Raji (cell line): Measurements from ENCODE around the gene RAB24.

Experiments used
- POLR2A ChIP-seq: IDR thresholded peaks from 2 replicates; pipeline ENCODE4 v1.6.1; 2011; ENCODE audit warnings: low read depth, low read length, control low read depth; ENCODE audit not compliant: insufficient read depth

RAB24 gene

DNA sequence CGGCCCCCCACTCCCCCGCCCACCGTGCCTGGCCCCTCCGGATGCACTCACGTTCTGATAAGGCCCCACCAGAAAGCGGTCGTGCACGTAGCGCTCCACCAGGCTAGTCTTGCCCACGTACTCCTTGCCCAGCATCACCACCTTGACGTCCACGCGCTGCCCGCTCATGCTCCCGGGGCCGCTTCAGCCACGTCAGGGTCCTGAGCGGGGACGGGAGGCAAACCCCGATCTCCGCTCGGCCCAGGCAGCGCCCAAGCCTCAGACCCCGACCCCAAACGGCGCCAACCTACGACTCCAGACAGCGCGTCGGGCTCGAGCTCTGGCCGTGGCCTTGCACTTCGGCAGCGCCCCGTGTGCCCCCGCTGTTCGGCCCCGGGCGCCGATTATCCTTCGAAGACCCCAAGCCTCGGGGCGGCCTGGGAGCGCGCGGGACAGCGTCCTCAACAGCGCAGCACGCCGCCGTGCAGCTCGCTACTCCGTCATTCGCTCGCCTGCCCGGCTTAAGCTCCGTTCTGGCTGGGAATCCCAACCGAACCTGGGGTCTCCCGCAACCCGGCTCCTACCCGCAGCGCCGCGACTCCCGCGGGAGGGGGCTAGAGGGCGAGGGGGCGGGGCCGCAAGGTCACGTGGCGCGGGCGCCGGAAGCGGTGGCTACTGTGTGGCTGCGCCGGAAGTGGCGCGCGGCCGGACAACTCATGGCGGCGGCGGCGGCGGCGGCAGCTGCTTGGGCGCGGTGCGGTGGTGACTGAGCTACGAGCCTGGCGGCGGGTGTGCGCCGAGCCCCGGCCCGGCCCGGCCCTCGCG is at the start of gene RAB24, which contains the start of gene PRELID1:
Gene RAB24, minus strand, starts transcription at position 599 of the 804 bp plus-strand sequence. Its CDS starts 431 bp downstream, at position 168.
Gene PRELID1, plus strand, starts transcription at position 679 of the 804 bp plus-strand sequence. CDS start 187 bp downstream, outside the sequence.
- TF ChIP-seq POLR2A = peak; percentile 81

DNA sequence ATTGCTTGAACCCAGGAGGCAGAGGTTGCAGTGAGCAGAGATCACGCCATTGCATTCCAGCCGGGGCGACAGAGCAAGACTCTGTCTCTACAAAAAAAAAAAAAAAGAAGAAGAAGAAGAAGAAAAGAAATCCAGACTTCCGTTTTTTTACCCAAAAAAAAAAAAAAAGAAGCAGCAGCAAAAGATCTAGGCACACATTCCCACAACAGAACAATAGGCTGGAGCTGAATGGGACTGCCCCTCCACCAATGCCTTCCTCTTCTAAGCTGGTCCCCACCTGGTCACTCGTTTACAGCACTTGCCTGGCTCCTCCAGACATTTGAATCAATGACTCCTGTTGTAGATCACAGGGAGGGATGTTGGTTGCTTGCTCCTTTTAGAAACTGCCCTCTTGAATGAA is 49.6 kb upstream of the RAB24 start:
- no peak for TF ChIP-seq POLR2A

DNA sequence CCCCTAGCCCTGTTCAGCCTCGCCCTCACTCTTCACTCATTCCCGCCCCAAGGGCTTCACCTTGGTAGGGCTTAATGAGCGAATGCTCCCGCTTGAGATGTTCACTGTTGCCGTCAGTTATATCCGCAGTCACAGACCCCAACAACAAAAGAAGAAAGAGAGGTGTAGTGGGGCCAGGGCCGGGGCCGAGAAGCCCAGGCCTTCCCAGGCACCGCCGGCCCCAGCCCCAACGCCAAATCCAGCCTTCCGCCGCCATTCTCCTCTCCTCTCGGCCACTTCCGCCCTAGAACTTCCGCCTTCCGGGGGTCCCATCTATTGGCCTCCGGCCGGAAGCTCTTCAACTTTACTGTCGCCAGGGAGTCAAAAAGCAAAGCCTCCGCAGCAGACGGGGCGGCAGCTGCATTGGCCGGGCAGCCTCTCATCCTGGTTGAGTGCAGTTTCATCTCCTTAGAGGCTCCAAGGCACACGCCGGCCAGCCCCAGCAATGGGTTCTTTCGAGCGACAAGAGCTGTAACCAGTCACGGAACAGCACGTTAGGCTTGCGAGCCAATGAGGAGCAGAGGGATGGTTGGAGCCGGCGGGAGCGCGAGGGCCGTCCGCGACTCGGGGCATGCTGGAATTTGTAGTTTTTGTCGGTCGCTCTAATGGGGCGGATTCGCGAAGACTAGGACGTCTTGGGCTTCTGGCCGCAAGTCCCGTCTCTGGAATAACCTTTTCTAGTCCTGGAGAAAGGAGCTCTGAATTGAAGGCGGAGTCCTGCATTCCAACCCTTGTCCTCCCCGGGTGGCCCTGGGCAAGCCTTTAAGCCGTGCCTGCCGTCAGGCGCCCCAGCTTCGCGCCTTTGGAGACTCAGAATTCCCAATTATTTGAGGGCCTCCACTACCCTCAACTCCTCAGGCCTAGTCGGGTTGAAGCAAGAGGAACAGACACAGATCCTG is 48.1 kb upstream of the RAB24 start, which contains the start of gene LMAN2:
Gene LMAN2, minus strand, starts transcription at position 277 of the 938 bp plus-strand sequence. Its CDS starts 21 bp downstream, at position 256.
- peak; percentile 76 for TF ChIP-seq POLR2A

DNA sequence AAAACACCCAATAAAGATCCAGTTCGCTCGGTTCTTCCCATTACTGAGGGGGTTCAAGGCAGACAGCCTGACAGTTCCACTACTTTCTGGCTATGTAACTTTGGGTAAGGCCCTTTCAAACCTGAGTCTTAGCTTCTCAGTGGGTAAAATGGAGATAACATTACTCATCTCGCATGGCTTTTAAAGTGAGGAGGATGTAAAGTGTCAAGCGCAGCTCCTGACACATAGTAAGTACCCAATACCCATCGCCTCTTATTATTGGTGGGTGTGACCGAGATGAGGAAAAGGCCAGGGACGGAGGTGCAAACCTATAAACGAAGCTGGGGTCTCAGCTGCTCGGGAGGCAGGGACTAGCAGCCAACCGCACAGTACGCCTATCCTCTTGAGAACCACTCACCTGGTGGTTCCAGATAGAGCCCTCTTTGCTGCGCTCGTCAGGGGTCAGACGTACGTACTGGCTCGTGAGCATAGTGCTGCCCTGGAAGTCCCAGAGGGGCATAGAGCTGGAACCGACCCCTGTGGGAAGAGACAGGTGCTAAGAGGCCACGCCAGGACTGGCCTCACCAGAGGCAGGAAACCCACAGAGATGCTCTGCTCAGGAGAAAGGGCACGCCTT is 47.4 kb upstream of the RAB24 start:
- no peak for TF ChIP-seq POLR2A

DNA sequence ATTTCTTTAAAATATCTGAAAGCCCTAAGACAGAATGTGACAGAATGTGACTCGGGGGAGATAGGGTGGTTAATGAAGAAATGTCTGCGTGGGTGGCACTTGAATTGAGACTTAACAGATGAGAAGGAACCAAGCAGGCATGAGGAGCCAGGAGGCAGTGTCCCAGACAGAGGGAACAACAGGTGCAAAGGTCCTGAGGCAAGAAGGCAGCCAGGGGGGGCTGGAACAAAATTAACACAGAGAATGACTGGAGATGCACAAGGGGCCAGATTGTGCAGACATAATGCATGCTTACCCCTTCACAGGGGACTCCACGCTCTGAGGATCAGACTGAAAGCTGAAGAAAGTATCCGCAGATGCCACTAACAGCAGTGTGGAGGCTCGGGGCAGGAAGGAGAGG is 46.2 kb upstream of the RAB24 start:
- no peak for TF ChIP-seq POLR2A

DNA sequence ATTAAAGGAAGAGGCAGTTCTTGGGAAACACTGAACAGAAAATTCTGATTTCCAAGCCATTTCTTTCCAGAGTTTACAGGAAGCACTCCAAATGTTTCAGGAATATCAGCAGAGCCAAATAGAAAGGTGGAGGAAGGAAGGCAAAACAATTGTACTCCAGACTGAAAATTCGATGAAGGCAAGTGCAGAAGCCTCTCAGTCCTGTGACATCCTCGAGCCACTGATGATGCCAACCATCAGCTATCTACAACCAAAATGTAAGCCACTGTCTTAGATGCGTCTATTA is 45.8 kb upstream of the RAB24 start:
- TF ChIP-seq POLR2A = no peak

DNA sequence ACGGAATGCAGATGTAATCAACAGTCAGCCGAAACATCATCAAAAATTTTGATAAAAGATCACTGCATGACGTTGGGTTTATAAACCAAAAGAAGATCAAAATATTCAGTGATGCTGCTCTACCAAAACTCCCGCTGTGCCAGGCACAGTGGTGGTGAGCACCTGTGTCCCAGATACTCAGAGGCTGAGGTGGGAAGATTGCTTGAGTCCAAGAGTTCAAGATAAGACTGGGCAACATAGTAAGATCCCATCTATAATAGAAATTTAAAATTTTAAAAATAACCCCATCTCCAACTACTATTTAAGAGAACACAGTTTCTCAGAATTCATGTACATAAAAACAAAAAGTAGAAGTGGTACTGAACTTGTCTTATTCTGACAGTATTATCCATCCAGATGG is 44.2 kb upstream of the RAB24 start:
- no peak for TF ChIP-seq POLR2A

DNA sequence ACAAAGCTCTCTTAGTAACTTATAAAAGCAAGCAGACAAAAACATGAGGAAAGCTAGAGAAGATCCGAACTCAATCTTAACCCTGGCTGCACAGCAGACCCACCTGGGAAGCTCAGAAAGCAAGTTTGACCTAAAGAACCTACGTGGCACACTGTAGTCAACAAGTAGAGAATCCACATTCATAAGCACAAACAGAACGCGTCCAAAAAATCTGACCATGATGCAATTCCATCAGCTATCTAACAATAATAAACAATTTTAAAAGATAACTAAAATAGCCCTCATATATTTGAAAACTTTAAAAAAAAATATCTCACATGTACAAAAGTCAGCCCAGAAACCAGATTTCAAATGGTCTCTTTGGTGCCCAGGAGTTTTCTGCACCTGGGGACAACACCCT is 43.3 kb upstream of the RAB24 start:
- no peak for TF ChIP-seq POLR2A

DNA sequence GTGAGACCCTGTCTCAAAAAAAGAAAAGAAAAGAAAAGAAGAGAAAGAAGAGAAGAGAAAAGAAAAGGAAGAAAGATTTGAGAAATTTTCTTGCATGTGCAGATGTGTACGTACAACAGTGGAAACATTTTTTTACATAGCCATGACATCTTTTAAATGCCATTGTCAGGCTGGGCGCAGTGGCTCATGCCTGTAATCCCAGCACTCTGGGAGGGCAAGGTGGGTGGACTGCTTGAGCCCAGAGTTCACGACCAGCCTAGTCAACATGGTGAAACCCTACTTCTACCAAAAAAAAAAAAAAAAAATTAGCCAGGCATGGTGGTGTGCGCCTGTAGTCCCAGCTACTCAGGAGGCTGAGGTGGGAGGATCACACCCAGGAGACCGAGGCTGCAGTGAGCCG is 41.4 kb upstream of the RAB24 start:
- no peak for TF ChIP-seq POLR2A

DNA sequence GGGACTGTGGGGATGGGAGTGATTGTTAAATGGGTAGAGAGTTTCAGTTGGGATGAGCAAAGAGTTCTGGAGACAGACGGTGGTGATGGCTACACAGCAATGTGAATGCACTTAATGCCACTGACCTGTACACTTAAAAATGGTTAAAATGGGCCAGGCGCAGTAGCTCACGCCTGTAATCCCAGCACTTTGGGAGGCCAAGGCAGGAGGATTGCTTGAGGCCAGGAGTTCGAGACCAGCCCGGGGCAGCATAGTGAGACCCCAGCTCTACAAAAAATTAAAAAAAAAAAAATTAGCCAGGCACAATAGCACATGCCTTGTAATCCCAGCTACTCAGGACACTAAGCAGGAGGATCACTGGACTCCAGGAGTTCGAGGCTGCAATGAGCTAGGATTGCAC is 40.3 kb upstream of the RAB24 start:
- no peak for TF ChIP-seq POLR2A

DNA sequence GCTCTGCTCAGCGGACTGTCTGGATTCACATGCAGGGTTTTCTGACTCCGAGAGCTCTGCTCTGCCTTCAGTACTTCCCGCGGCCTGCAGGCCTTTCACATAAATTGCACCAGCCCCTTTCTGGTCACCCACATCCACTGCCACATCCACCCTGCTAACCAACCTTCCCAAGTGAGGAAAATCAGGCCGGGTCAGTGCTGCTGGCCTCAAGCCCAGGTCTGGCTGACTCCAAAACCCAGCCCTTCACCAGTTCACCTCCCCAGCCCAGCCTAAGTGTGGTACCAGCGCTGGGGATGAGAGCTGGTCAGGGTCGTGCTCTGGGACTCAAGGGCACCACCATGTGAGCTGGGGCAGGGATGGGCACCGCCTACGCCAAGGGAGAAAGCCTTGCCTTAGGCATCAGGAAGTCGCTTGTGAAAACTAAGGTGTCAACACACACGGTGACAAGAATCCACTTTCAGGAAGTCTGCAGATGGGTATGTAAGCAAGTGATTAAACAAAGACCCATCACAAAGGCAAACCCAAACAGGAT is 35.7 kb upstream of the RAB24 start:
- TF ChIP-seq POLR2A = no peak

DNA sequence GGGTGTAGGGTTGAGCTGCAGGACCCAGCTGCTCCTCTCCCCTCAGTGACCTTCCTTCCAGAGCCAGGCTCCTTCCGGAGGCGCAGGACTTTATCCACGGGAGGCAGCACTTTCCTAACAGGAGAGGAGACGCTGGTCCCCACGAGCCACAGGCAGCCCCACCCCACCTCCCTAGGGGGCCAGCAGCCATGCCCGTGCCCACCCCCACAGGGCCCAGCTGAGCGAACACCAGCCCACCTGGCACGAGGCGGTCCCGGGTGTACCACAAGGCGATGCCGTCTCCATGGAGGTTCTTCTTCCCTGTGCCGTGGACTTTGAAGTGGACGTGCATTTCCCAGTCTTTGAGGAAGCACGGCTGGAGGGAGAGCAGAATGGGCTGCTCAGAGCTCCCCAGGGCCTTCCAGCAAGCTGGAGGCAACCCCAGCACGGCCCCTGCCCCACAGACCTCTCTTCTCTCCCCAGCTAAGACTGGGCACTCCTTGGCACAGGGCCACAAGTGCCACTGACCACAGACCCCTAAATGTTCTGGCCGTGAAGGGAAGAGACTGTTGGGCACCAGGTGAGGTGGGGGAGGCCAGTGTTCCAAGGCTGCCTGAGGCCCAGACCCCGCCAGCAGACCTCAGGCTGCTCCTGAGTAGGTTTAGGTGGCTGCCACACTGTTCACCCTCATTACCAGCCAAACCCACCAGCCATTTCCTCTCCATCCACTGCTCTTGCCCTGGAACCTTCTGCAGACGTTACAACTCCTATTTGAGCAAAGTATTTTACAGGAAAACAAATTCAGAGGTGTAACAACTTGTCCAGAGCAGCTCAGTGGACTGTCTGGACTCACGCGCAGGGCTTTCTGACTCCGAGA is 35.0 kb upstream of the RAB24 start:
- no peak for TF ChIP-seq POLR2A

DNA sequence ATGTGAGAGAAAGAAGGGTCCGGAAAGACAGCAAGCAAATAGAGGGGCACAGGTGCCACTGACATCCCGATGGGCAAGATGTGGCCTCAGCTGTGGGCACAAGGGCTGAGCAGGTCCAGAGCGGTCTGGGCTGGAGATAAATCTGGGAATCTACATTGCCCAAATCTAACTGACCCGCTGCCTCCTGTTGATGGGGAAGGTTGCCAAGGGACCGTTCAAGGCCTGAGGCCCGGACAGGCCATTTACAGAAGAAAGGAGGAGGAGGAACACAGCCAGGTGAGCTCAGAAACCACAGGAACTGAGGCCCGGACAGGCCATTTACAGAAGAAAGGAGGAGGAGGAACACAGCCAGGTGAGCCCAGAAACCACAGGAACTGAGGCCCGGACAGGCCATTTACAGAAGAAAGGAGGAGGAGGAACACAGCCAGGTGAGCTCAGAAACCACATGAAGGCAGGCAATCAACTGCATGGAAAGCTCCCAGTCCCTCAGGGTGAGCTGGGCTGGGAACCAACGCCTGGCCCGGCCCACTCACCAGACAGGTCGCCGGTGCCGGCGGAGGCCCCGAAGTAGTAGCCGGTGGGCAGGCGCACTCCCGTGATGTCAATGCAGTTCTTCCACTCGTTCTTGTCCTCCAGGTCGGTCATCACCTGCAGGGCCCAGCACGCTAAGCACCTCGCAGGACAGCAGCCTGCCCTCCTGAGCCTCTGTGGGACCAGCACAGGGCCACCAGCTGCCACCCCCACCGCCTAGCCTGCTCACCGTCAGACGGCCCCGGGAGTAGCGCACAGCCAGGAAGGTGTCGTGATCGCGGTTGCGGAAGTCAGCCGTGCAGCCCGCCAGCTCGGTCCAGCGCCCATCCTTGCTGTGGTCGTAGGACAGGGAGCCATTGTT is 33.3 kb upstream of the RAB24 start:
- no peak for TF ChIP-seq POLR2A
